HL-60 (cell line): ENCODE measurements around the gene CXCL13.

Source experiments
- CTCF ChIP-seq: IDR thresholded peaks from one replicate; pipeline ENCODE4 v1.5.1; 2011; ENCODE audit warnings: low read length, control low read depth, inconsistent platforms; ENCODE audit not compliant: insufficient read depth
- SPI1 ChIP-seq: IDR thresholded peaks from 2 replicates; pipeline ENCODE4 v1.6.1; 2012; ENCODE audit warnings: low read depth, mild to moderate bottlenecking, borderline replicate concordance

- TF ChIP-seq CTCF = peak; percentile 33
- TF ChIP-seq SPI1 = no peak
Measured at GRCh38 chr4:77599378-77599777, 6.2 kb upstream of the CXCL13 start.
